ENCODE results near the gene PTPRJ.

DNA sequence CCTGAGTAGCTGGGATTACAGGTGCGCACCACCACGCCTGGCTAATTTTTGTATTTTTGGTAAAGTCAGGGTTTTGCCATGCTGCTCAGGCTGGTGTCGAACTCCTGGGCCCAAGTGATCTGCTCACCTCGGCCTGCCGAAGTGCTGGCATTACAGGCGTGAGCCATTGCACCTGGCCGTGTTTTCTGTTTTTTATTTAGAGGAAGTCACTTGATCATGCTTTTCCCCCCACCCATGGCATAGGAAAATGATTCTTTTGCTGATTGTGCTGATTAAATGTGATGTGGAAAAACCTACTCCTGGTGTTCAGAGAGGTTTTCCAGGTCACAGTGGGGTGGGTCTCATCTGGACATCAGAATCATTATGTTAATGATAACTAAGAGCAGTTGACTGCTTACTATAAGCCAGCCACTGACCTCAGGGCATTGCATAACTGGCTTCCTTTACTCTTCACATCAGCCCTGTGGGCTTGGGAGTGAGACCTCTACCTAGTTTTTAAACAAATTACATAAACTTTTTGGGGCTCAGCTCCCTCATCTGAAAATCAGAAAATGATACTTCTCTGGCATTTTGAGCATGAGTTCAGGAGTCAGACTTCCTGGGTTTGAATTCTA, 71.0 kb downstream of the PTPRJ start:
- TF ChIP-seq, protein P1, sequence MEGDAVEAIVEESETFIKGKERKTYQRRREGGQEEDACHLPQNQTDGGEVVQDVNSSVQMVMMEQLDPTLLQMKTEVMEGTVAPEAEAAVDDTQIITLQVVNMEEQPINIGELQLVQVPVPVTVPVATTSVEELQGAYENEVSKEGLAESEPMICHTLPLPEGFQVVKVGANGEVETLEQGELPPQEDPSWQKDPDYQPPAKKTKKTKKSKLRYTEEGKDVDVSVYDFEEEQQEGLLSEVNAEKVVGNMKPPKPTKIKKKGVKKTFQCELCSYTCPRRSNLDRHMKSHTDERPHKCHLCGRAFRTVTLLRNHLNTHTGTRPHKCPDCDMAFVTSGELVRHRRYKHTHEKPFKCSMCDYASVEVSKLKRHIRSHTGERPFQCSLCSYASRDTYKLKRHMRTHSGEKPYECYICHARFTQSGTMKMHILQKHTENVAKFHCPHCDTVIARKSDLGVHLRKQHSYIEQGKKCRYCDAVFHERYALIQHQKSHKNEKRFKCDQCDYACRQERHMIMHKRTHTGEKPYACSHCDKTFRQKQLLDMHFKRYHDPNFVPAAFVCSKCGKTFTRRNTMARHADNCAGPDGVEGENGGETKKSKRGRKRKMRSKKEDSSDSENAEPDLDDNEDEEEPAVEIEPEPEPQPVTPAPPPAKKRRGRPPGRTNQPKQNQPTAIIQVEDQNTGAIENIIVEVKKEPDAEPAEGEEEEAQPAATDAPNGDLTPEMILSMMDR (IDR thresholded peaks at IDR 0.05 in 8 of 11, conservative IDR thresholded peaks at IDR 0.05 in 3 of 11) = no peak
- TF ChIP-seq POLR2AphosphoS5 (IDR thresholded peaks at IDR 0.05) (no peak), POLR2A (IDR thresholded peaks at IDR 0.05) (no peak)
